Measurements from ENCODE around the gene PLXNA2. TPM values are rescaled to one million over a fixed set of nuclear protein-coding genes. Genes with fewer than 3 reads are reported as not detected.

PLXNA2 gene
- total and polyA plus RNA-seq, 2 of the 8 experiments (the other 6 are each of a cell fraction or from before 2014, with no cell fraction given) = 0.33 to 1.5 TPM

DNA sequence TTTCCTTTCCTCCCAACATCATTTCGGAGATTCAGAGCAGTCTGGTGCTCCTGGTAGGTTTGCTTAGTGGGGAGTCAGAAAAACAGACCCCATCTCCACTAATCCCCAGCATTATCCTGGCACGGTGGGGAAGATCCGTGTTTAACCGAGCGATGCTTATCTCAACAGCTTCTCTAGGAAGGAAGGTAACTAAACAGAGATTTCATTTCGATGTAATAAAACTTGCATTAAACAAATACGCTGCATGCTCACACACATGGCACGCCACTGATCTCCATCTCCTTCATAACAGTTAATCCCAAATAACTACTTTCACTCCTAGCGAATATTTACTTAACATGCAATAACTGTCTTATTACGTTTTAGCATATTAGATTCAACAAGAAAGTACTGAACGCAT lies 188.6 kb downstream of the PLXNA2 start (continued):
- TF ChIP-seq KDM5A (IDR thresholded peaks at IDR 0.05; ENCODE audit: low read length) (no peak), NRF1 (IDR thresholded peaks at IDR 0.05; ENCODE audit: low read depth, low read length) (no peak), CTBP2 (IDR thresholded peaks at IDR 0.05; ENCODE audit: borderline replicate concordance, insufficient read depth, insufficient read length, low read length) (no peak)
- TF ChIP-seq, protein P1, sequence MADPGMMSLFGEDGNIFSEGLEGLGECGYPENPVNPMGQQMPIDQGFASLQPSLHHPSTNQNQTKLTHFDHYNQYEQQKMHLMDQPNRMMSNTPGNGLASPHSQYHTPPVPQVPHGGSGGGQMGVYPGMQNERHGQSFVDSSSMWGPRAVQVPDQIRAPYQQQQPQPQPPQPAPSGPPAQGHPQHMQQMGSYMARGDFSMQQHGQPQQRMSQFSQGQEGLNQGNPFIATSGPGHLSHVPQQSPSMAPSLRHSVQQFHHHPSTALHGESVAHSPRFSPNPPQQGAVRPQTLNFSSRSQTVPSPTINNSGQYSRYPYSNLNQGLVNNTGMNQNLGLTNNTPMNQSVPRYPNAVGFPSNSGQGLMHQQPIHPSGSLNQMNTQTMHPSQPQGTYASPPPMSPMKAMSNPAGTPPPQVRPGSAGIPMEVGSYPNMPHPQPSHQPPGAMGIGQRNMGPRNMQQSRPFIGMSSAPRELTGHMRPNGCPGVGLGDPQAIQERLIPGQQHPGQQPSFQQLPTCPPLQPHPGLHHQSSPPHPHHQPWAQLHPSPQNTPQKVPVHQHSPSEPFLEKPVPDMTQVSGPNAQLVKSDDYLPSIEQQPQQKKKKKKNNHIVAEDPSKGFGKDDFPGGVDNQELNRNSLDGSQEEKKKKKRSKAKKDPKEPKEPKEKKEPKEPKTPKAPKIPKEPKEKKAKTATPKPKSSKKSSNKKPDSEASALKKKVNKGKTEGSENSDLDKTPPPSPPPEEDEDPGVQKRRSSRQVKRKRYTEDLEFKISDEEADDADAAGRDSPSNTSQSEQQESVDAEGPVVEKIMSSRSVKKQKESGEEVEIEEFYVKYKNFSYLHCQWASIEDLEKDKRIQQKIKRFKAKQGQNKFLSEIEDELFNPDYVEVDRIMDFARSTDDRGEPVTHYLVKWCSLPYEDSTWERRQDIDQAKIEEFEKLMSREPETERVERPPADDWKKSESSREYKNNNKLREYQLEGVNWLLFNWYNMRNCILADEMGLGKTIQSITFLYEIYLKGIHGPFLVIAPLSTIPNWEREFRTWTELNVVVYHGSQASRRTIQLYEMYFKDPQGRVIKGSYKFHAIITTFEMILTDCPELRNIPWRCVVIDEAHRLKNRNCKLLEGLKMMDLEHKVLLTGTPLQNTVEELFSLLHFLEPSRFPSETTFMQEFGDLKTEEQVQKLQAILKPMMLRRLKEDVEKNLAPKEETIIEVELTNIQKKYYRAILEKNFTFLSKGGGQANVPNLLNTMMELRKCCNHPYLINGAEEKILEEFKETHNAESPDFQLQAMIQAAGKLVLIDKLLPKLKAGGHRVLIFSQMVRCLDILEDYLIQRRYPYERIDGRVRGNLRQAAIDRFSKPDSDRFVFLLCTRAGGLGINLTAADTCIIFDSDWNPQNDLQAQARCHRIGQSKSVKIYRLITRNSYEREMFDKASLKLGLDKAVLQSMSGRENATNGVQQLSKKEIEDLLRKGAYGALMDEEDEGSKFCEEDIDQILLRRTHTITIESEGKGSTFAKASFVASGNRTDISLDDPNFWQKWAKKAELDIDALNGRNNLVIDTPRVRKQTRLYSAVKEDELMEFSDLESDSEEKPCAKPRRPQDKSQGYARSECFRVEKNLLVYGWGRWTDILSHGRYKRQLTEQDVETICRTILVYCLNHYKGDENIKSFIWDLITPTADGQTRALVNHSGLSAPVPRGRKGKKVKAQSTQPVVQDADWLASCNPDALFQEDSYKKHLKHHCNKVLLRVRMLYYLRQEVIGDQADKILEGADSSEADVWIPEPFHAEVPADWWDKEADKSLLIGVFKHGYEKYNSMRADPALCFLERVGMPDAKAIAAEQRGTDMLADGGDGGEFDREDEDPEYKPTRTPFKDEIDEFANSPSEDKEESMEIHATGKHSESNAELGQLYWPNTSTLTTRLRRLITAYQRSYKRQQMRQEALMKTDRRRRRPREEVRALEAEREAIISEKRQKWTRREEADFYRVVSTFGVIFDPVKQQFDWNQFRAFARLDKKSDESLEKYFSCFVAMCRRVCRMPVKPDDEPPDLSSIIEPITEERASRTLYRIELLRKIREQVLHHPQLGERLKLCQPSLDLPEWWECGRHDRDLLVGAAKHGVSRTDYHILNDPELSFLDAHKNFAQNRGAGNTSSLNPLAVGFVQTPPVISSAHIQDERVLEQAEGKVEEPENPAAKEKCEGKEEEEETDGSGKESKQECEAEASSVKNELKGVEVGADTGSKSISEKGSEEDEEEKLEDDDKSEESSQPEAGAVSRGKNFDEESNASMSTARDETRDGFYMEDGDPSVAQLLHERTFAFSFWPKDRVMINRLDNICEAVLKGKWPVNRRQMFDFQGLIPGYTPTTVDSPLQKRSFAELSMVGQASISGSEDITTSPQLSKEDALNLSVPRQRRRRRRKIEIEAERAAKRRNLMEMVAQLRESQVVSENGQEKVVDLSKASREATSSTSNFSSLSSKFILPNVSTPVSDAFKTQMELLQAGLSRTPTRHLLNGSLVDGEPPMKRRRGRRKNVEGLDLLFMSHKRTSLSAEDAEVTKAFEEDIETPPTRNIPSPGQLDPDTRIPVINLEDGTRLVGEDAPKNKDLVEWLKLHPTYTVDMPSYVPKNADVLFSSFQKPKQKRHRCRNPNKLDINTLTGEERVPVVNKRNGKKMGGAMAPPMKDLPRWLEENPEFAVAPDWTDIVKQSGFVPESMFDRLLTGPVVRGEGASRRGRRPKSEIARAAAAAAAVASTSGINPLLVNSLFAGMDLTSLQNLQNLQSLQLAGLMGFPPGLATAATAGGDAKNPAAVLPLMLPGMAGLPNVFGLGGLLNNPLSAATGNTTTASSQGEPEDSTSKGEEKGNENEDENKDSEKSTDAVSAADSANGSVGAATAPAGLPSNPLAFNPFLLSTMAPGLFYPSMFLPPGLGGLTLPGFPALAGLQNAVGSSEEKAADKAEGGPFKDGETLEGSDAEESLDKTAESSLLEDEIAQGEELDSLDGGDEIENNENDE (IDR thresholded peaks at IDR 0.05; ENCODE audit: insufficient replicate concordance, low read length) = no peak
